Fibroblast of skin of left quadriceps (primary cell): ENCODE data around the gene PRSS38.
"Not testable (repeated sequence)": the region's sequence is repeated elsewhere in the genome, so short reads cannot be mapped to it uniquely, and the experiment has no call there.

ENCODE experiments used
- DNase-seq, 2 experiments: peaks; one replicate each; pipeline ENCODE4 v3.0.0-alpha.2; 2013; ENCODE audit warnings: low read depth in 2 of 2

PRSS38 gene

GRCh38 chr1:227844320-227845146, 29.1 kb downstream of the PRSS38 start:
- no peak for DNase-seq

DNA sequence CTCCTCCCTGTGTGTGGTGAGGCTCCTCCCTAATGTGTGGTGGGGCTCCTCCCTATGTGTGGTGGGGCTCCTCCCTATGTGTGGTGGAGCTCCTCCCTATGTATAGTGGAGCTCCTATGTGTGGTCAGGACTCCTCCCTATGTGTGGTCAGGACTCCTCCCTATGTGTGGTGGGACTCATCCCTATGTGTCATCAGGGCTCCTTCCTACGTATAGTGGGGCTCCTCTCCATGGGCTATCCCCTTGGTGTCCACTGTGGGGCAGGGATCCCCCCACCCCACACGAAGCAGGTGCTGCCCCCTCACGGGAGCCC, 29.6 kb downstream of the PRSS38 start:
- no peak for DNase-seq

- DNase-seq, result no peak
Observed at GRCh38 chr1:227845519-227845918, 30.0 kb downstream of the PRSS38 start.

DNA sequence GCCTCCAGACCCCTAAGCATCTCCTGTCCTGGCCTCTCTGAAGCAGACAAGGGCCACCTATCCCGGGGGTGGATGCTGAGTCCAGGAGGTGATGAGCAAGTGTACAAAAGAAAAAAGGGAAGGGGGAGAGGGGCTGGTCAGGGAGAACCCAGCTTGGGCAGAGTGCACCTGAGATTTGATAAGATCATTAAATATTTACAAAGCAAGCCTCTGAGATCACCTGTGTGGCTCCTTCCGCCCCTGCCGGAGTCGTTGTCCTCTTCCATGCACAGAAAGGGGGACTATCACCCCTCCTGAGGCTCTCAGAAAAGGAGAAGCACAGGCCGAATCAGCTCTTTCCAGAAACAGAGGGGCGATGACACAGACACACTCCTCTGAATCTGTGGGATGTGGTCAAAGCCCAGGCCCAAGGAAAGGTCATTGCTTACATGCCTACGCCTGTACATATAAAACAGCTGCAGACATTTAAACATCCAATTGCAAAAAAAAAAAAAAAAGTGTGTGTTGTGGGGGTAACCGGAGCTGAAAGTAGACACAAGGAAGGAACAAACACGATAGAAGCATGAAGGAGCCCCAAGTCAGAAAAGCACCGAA, 30.9 kb downstream of the PRSS38 start:
- DNase-seq, result no peak

DNA sequence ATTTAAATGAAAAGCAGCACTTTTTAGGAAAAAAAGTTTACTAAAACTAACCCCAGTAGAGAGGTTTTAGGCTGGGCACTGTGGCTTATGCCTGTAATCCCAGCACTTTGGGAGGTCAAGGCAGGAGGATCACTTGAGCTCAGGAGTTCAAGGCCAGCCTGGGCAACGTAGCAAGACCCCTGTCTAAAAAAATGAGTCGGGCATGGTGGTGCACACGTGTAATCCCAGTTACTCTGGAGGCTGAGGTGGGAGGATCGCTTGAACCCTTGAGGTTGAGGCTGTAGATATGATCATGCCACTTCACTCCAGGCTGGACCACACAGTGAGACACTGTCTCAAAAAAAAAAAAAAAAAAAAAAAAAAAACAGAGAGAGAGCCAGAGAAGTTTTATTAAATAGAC, 31.6 kb downstream of the PRSS38 start:
- not testable (repeated sequence) for DNase-seq

GRCh38 chr1:227848430-227848932, 33.0 kb downstream of the PRSS38 start:
- DNase-seq, result no peak

DNA sequence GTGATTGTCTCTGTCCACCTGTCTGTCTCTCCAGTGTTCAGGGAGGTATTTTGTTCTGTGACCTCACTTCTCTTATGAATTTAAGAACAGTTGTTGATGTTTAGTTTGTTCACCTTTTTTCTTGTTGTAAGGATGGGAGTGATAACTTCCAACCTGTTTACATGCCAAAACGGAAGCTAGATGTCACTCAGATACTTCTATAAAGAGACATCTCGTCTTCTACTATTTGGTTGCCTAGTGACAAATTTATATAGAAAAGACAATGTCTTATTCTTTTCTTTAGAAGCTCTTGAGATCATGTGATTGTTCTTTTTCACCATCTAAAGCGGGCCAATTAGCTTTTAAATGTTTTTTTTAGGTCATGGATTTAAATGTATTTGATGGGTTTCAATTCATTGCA, 33.8 kb downstream of the PRSS38 start:
- no peak for DNase-seq

- no peak for DNase-seq
Observed at GRCh38 chr1:227854189-227854588, 38.7 kb downstream of the PRSS38 start.

GRCh38 chr1:227855687-227856086, 40.2 kb downstream of the PRSS38 start:
- no peak for DNase-seq

- no peak for DNase-seq
Observed at GRCh38 chr1:227856147-227856858, 40.8 kb downstream of the PRSS38 start.

DNA sequence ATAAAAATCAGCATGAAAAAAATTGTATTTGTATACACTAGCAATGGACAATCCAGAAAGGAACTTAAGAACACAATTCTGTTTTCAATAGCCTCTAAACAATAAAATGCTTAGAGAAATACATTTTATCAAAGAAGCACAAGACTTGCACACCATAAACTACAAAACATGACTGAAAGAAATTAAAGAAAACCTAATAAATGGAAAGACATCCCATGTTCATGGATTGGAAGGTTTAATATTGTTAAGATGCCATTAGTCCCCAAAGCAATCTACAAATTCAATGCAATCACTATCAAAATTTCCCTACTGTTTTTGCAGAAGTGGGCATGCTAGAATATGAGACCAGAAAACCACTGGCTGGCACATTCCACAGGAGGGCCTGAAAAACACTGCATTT, 49.4 kb downstream of the PRSS38 start:
- DNase-seq, result no peak

DNA sequence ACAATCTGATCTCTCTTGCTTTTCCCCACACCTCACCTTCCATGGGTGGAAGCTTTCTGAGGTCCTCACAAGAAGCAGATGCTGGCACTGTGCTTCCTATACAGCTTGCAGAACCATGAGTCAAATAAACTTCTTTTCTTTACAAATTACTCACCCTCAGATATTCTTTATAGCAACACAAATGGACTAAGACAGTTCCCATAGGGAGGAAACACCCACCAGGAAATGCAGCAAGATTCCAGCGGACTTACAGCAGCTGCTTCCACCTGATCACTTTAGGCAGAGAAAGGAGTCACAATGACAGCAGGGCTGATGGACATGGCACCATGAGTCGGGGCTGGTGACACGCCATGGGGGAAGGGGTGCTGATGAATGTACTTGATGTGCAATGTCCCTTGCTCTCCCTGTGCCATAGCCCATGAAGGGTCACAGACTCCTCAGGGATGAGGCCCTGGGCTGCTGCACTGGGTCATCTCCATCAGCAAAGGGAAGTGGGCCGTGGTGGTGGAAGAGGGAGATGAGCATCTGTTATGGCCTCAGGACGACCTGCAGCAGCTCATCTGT, 53.9 kb downstream of the PRSS38 start:
- no peak for DNase-seq

DNA sequence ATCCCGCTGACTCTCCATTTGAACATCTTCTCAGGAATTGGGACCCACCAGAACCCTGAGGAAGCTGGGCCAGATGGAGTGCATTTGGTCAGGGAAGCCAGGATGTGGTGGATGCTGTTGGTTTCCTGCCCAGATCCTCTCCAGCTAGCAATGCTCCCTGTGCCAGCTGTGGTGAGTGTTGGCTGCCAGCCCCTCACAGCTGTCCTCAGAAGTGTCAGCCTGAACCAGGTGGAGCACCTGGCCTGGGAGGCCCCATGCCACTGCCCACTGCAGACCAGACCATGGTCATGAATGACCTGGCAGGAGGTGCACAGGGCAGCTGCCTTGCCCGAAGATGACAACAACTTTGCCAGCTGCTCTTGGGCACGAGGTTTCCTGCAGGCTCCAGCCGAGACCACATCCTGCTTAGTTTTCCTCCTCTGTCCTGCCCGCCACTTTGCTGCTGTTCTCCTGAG, 54.4 kb downstream of the PRSS38 start:
- DNase-seq, result no peak

GRCh38 chr1:227870366-227870765, 54.9 kb downstream of the PRSS38 start:
- no peak for DNase-seq

- not testable (repeated sequence) for DNase-seq
Observed at GRCh38 chr1:227871892-227872291, 56.4 kb downstream of the PRSS38 start.

GRCh38 chr1:227877810-227878209, 62.3 kb downstream of the PRSS38 start:
- DNase-seq, result not testable (repeated sequence)

DNA sequence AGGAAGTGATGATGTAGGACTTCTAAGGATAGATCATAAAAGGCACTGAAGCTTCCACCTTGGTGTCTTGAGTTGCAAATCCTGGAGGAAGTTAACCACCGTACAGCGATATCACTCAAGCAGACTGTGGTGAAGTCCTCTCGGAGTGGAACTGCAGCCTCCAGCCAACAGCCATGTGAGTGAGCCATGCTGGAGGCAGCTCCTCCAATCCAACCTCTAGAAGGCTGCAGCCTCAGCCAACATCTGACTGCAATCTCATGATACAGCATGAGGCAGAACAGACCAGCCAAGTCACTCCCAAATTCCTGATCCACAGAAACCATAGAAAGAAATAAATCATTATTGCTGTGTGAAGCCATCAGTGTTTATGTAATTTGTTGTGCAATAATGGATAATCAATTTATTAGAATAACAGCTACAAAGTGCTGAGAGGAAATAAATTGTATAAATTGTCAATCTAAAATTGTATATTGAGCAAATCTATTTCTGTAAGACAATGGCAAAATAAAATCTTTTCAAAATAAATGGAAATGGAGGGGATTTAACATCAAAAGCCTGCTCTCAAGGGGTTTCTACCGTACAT, 65.0 kb downstream of the PRSS38 start:
- no peak for DNase-seq

- no peak for DNase-seq
Observed at GRCh38 chr1:227883073-227883520, 67.6 kb downstream of the PRSS38 start.

DNA sequence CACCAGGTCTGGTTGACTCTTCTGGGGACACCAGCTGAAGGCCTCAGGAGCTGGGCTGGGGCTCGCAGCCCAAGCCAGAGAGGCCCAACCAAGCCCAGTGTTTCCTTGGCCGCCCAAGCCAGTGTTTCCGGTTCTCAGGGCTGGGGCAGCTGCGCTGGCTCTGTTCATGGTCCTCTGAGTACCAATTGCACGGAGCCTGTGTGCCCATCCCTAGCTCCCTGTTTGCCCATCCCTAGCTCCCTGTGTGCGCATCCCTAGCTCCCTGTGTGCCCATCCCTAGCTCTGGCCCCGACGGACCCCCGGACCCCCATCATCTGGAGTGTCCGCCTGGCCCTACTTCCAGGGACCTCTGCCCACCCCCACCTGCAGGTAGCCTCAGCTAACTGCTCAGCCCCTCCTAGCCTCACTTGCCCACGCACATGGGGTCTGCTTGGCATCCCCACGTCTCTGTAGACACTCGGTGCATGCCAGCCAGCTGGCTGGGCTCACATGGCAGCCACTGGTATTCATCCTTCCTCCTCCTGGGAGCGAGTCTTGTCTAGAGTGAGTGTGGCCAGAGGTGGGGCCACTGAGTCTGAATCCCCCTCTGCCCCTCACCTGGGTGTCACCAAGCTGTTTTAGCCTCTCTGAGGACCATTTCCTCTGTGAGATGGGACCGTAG, 68.3 kb downstream of the PRSS38 start:
- DNase-seq, result no peak

DNA sequence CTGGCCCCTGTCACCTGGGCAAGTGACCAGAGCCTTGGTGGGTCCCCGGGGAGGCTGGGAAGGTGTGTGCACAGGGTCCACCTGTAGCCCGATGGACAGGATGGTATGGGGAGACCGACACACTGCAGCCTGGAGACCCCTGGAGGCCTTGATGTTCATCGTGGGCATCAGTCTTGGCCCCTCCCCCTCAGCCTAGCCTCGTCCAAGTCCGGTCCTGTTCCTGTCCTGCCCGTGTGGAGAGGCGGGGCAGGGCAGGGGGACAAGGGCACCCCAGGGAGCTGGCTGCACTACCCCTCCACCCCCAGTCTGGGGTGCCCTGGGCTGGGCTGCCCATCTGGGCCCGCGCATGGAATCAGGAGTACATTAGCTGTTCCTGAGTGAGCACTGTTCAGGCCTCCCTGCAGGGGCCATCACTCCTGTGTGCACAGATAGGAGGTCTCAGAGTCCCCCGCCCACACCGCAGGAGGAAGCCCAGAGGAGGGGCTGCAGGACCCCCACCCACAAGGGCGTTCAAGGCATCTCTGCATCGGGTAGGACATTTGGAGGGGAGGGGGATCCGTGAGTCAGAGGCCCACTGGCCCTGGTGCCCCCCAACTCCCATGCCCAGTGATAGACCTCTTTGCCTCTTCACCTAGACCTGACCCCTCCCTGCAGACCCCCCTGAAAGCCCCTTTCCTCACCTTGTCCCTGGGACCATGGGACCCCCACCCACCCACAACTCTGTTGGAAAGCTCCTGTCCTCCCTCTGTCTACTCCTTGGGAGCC, 69.1 kb downstream of the PRSS38 start:
- DNase-seq, result no peak
